Measurements from ENCODE around the gene JMJD1C.

- no peak for TF ChIP-seq CTCF (IDR thresholded peaks at IDR 0.05 in 2 of 3, conservative IDR thresholded peaks at IDR 0.05 in 1 of 3; ENCODE audit: control insufficient read depth in 2 of 3, extremely low read depth in 1 of 3, insufficient read depth in 1 of 3, low read depth in 3 of 3, low read length in 3 of 3)
- TF ChIP-seq SIN3A (IDR thresholded peaks at IDR 0.05; ENCODE audit: low read depth, low read length) = no peak
- TF ChIP-seq SKIL (IDR thresholded peaks at IDR 0.05; ENCODE audit: low read depth, poor library complexity, severe bottlenecking) = no peak
- TF ChIP-seq ZNF274 (IDR thresholded peaks at IDR 0.05; ENCODE audit: insufficient read depth, insufficient read length) = no peak
- TF ChIP-seq TBL1XR1 (IDR thresholded peaks at IDR 0.05; ENCODE audit: low read depth, low read length) = no peak
- no peak for TF ChIP-seq POLR2AphosphoS5 (IDR thresholded peaks at IDR 0.05; ENCODE audit: low read length)
- no peak for TF ChIP-seq EP300 (IDR thresholded peaks at IDR 0.05; ENCODE audit: borderline replicate concordance in 1 of 2, control insufficient read depth in 1 of 2, low read depth in 2 of 2, low read length in 2 of 2)
- no peak for TF ChIP-seq SMC3 (IDR thresholded peaks at IDR 0.05; ENCODE audit: borderline replicate concordance, low read length)
- TF ChIP-seq USF1 (IDR thresholded peaks at IDR 0.05; ENCODE audit: borderline replicate concordance, extremely low read length, insufficient read depth, low read depth, low read length) = no peak
- TF ChIP-seq CHD2 (IDR thresholded peaks at IDR 0.05; ENCODE audit: borderline replicate concordance, low read depth, low read length) = no peak
- TF ChIP-seq JUND (IDR thresholded peaks at IDR 0.05; ENCODE audit: low read depth, low read length) = no peak
- TF ChIP-seq POLR2A (IDR thresholded peaks at IDR 0.05; ENCODE audit: low read depth, low read length) = no peak
- no peak for TF ChIP-seq EZH2 (IDR thresholded peaks at IDR 0.05; ENCODE audit: borderline replicate concordance, control insufficient read depth, low read depth, low read length)
Measured at GRCh38 chr10:63154546-63155387, 311.0 kb downstream of the JMJD1C start.

Measured in GM12878 (cell line).